Measurements from ENCODE around the gene PDE7B.

GRCh38 chr6:135860361-135860760, 8.9 kb downstream of the PDE7B start:
- TF ChIP-seq CTCF (IDR thresholded peaks at IDR 0.05) (no peak), POLR2A (IDR thresholded peaks at IDR 0.05) (no peak)

Measured in thyroid gland (tissue), 4 donors.